HepG2 (cell line): Measurements from ENCODE around the gene SYT14.

Source experiments
- CC2D1A ChIP-seq: sonication (generic); formaldehyde crosslinking; IDR thresholded peaks from 2 replicates; pipeline ENCODE4 v1.8.1; 2023; ENCODE audit warnings: mild to moderate bottlenecking, missing genetic modification reagents
- HMGA1 ChIP-seq: sonication (generic); formaldehyde crosslinking; conservative IDR thresholded peaks from 2 replicates; pipeline ENCODE4 v1.4.0; 2020; ENCODE audit warnings: missing genetic modification reagents
- MAF1 ChIP-seq: sonication (generic); formaldehyde crosslinking; IDR thresholded peaks from 2 replicates; pipeline ENCODE4 v1.5.0; 2020; ENCODE audit warnings: missing genetic modification reagents, borderline replicate concordance
- MXI1 ChIP-seq: IDR thresholded peaks from 3 replicates; pipeline ENCODE4 v1.6.1; 2012; ENCODE audit warnings: low read depth, low read length, inconsistent platforms, borderline replicate concordance
- POLR2AphosphoS2 ChIP-seq: IDR thresholded peaks from 2 replicates; pipeline ENCODE4 v1.6.1; 2011; ENCODE audit warnings: low read depth, low read length, improper control_type of control experiment
- SMARCE1 ChIP-seq: fragments of 450-650 bp; IDR thresholded peaks from 2 replicates; pipeline ENCODE4 v1.6.1; 2017; ENCODE audit warnings: borderline replicate concordance
- ZNF160 ChIP-seq: sonication (generic); formaldehyde crosslinking; IDR thresholded peaks from 2 replicates; pipeline ENCODE4 v1.8.0; 2022; ENCODE audit warnings: mild to moderate bottlenecking, inconsistent platforms, missing genetic modification reagents
- ZNF766 ChIP-seq: sonication (generic); formaldehyde crosslinking; IDR thresholded peaks from 2 replicates; pipeline ENCODE4 v1.5.0; 2020; ENCODE audit warnings: missing genetic modification reagents, borderline replicate concordance
- ZNF788 ChIP-seq: sonication (generic); formaldehyde crosslinking; IDR thresholded peaks from 2 replicates; pipeline ENCODE4 v1.5.0; 2020; ENCODE audit warnings: mild to moderate bottlenecking, missing genetic modification reagents, borderline replicate concordance
- TF ChIP-seq, protein P1 (sequence below): sonication (generic); formaldehyde crosslinking; IDR thresholded peaks from 2 replicates; pipeline ENCODE4 v1.8.1; 2023; ENCODE audit warnings: mild to moderate bottlenecking, missing genetic modification reagents, borderline replicate concordance
- TF ChIP-seq, protein P2 (sequence below): sonication (generic); formaldehyde crosslinking; IDR thresholded peaks from 2 replicates; pipeline ENCODE4 v1.5.0; 2020; ENCODE audit warnings: mild to moderate bottlenecking, missing genetic modification reagents, moderate library complexity
- TF ChIP-seq, protein P3 (sequence below): sonication (generic); formaldehyde crosslinking; conservative IDR thresholded peaks from 2 replicates; pipeline ENCODE4 v1.4.0; 2020; ENCODE audit warnings: missing genetic modification reagents
- TF ChIP-seq, protein P4 (sequence below): sonication (generic); formaldehyde crosslinking; IDR thresholded peaks from 2 replicates; pipeline ENCODE4 v1.4.0; 2020; ENCODE audit warnings: missing genetic modification reagents, mild to moderate bottlenecking, borderline replicate concordance

DNA sequence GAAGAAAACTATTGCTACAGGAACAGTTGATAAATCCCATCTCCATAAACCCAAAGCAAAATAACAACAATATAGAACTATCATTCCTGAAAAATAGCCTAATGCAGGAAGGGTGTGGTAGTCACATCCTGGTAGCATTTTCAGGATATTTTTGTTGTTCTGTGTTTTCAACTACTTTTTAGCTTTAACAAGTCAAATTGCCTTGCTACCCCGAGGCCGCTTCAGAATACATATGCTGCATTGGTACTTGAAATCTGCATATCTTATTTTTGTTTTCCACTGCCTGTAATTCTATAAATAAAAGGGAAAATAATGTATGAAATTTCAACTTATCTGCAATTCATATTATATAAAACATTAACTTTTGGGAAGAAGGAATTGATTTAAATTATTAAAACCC lies 36.8 kb upstream of the SYT14 start:
- TF ChIP-seq MAF1 (CRISPR knock-in tag) (no peak), ZNF788 (no peak), CC2D1A (CRISPR knock-in tag) (no peak), HMGA1 (CRISPR knock-in tag) (no peak), MXI1 (no peak), POLR2AphosphoS2 (no peak), ZNF160 (CRISPR knock-in tag) (no peak), ZNF766 (no peak), SMARCE1 (no peak)
- TF ChIP-seq, protein P1, sequence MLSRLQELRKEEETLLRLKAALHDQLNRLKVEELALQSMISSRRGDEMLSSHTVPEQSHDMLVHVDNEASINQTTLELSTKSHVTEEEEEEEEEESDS, result no peak
- TF ChIP-seq, protein P2, sequence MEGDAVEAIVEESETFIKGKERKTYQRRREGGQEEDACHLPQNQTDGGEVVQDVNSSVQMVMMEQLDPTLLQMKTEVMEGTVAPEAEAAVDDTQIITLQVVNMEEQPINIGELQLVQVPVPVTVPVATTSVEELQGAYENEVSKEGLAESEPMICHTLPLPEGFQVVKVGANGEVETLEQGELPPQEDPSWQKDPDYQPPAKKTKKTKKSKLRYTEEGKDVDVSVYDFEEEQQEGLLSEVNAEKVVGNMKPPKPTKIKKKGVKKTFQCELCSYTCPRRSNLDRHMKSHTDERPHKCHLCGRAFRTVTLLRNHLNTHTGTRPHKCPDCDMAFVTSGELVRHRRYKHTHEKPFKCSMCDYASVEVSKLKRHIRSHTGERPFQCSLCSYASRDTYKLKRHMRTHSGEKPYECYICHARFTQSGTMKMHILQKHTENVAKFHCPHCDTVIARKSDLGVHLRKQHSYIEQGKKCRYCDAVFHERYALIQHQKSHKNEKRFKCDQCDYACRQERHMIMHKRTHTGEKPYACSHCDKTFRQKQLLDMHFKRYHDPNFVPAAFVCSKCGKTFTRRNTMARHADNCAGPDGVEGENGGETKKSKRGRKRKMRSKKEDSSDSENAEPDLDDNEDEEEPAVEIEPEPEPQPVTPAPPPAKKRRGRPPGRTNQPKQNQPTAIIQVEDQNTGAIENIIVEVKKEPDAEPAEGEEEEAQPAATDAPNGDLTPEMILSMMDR (CRISPR knock-in tag), result no peak
- TF ChIP-seq, protein P3, sequence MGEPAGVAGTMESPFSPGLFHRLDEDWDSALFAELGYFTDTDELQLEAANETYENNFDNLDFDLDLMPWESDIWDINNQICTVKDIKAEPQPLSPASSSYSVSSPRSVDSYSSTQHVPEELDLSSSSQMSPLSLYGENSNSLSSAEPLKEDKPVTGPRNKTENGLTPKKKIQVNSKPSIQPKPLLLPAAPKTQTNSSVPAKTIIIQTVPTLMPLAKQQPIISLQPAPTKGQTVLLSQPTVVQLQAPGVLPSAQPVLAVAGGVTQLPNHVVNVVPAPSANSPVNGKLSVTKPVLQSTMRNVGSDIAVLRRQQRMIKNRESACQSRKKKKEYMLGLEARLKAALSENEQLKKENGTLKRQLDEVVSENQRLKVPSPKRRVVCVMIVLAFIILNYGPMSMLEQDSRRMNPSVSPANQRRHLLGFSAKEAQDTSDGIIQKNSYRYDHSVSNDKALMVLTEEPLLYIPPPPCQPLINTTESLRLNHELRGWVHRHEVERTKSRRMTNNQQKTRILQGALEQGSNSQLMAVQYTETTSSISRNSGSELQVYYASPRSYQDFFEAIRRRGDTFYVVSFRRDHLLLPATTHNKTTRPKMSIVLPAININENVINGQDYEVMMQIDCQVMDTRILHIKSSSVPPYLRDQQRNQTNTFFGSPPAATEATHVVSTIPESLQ (CRISPR knock-in tag), result no peak
- TF ChIP-seq, protein P4, sequence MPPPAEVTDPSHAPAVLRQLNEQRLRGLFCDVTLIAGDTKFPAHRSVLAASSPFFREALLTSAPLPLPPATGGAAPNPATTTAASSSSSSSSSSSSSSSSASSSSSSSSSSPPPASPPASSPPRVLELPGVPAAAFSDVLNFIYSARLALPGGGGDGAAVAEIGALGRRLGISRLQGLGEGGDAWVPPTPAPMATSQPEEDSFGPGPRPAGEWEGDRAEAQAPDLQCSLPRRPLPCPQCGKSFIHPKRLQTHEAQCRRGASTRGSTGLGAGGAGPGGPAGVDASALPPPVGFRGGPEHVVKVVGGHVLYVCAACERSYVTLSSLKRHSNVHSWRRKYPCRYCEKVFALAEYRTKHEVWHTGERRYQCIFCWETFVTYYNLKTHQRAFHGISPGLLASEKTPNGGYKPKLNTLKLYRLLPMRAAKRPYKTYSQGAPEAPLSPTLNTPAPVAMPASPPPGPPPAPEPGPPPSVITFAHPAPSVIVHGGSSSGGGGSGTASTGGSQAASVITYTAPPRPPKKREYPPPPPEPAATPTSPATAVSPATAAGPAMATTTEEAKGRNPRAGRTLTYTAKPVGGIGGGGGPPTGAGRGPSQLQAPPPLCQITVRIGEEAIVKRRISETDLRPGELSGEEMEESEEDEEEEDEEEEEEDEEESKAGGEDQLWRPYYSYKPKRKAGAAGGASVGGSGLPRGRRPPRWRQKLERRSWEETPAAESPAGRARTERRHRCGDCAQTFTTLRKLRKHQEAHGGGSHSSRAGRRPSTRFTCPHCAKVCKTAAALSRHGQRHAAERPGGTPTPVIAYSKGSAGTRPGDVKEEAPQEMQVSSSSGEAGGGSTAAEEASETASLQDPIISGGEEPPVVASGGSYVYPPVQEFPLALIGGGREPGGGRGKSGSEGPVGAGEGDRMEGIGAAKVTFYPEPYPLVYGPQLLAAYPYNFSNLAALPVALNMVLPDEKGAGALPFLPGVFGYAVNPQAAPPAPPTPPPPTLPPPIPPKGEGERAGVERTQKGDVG (CRISPR knock-in tag), result no peak
